Kidney (tissue), 14 donors: ENCODE measurements around the gene CPA5. TPM values are rescaled to one million over a fixed set of nuclear protein-coding genes. Genes with fewer than 3 reads are reported as not detected.

Source experiments
- DNase-seq, 5 donors: peaks; one replicate each; pipeline ENCODE4 v3.0.0-alpha.2; 2013 to 2020
- FAIRE-seq: peaks from 2 replicates; lab custom pipeline; 2012; peaks lifted over from hg19 to GRCh38; lab: Jason Lieb, UNC
- H3K27ac ChIP-seq, 2 donors: one replicate each; pipeline ENCODE4 v1.7.0; 2013; ENCODE audit warnings: low read depth in 2 of 2, low read length in 2 of 2, inconsistent platforms in 1 of 2
- H3K27me3 ChIP-seq: one replicate; pipeline ENCODE4 v1.7.1; 2013; ENCODE audit warnings: low read length, inconsistent platforms; ENCODE audit not compliant: control insufficient read depth, insufficient read depth
- H3K36me3 ChIP-seq, 3 donors: one replicate each; pipeline versions ENCODE4 v1.7.0 to v1.7.1; 2013; ENCODE audit warnings: low read length in 3 of 3, control low read depth in 1 of 3, inconsistent platforms in 1 of 3; ENCODE audit not compliant: insufficient read depth in 3 of 3, control insufficient read depth in 2 of 3
- H3K4me1 ChIP-seq, 3 donors: one replicate each; pipeline versions ENCODE4 v1.7.0 to v1.7.1; 2013; ENCODE audit warnings: low read length in 3 of 3, inconsistent platforms in 1 of 3, low read depth in 1 of 3; ENCODE audit not compliant: control insufficient read depth in 2 of 3, insufficient read depth in 2 of 3
- H3K4me3 ChIP-seq, 3 donors: one replicate each; pipeline versions ENCODE4 v1.7.0 to v1.8.1; 2013; ENCODE audit warnings: low read length in 3 of 3, control low read depth in 1 of 3, inconsistent platforms in 1 of 3
- H3K9ac ChIP-seq, 3 donors: one replicate each; pipeline versions ENCODE4 v1.7.0 to v1.7.1; 2013; ENCODE audit warnings: low read length in 3 of 3, control low read depth in 1 of 3, inconsistent platforms in 1 of 3
- H3K9me3 ChIP-seq, 3 donors: one replicate each; pipeline versions ENCODE4 v1.7.0 to v1.7.1; 2013; ENCODE audit warnings: low read length in 3 of 3, control low read depth in 1 of 3, inconsistent platforms in 1 of 3; ENCODE audit not compliant: control insufficient read depth in 2 of 3, insufficient read depth in 1 of 3
- intact Hi-C: fragments of 100-400 bp; cut with DNase I; formaldehyde crosslinking; loops from one replicate; pipeline ENCODE4 v1.11.1; 2022
- polyA plus RNA-seq: library from polyadenylated mRNA; stranded (reverse); fragments of 350-450 nt; fragmentation: Illumina TruSeq; extraction: RNeasy Lipid Tissue Mini Kit (QIAGEN cat#74804); gene quantifications from one replicate; pipeline ENCODE4 v1.2.3, GENCODE V29; 2014; ENCODE audit warnings: low read depth, low replicate concordance; ENCODE audit not compliant: insufficient read depth
- total RNA-seq: library from RNA; stranded (reverse); fragmentation: NEBNext Ultra II Directional; extraction: Animal tissue kit (Norgen Biotek cat#: 25700); gene quantifications from one replicate; pipeline ENCODE4 v1.2.1, GENCODE V29; 2021
- TF ChIP-seq, protein P1 (sequence below): IDR thresholded peaks from 3 replicates; pipeline ENCODE4 v1.5.1; 2012; ENCODE audit warnings: mild to moderate bottlenecking, moderate library complexity, borderline replicate concordance; ENCODE audit not compliant: insufficient read depth; ENCODE audit errors: extremely low read depth
- donor health status: control.
- donor health status: control.
- donor health status: control.
- donor health status: control.
- donor health status: control.
- donor health status: DM: yes; HTN: yes; CAD: no.
- donor health status: Normal renal cell carcinoma (clear cell type).

Gene CPA5
- total and polyA plus RNA-seq, 2 donors from 2014 or later: 0.54 to 1.1 TPM

- peak in 1 of 5 donors; percentile 47 for DNase-seq
- Histone ChIP-seq H3K36me3 (no peaks in the 10 kb centered on the region), H3K27me3 (no peaks in the 10 kb centered on the region), H3K27ac (no peak overlapping the region), H3K4me1 (peaks cover 0 to 2% (median 0%) of the 10 kb centered on the region in 3 donors), H3K9ac (no peak overlapping the region), H3K4me3 (no peak overlapping the region), H3K9me3 (peaks cover 0 to 4% (median 0%) of the 10 kb centered on the region in 3 donors)
- TF ChIP-seq, protein P1, sequence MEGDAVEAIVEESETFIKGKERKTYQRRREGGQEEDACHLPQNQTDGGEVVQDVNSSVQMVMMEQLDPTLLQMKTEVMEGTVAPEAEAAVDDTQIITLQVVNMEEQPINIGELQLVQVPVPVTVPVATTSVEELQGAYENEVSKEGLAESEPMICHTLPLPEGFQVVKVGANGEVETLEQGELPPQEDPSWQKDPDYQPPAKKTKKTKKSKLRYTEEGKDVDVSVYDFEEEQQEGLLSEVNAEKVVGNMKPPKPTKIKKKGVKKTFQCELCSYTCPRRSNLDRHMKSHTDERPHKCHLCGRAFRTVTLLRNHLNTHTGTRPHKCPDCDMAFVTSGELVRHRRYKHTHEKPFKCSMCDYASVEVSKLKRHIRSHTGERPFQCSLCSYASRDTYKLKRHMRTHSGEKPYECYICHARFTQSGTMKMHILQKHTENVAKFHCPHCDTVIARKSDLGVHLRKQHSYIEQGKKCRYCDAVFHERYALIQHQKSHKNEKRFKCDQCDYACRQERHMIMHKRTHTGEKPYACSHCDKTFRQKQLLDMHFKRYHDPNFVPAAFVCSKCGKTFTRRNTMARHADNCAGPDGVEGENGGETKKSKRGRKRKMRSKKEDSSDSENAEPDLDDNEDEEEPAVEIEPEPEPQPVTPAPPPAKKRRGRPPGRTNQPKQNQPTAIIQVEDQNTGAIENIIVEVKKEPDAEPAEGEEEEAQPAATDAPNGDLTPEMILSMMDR: no peak
- FAIRE-seq: no peak
- intact Hi-C loops: no loop called here
Measured at GRCh38 chr7:130380861-130381455, 36.3 kb downstream of the CPA5 start.

- Histone ChIP-seq H3K9me3 (no peaks in the 10 kb centered on the region), H3K27me3 (no peaks in the 10 kb centered on the region), H3K36me3 (no peaks in the 10 kb centered on the region), H3K9ac (no peak overlapping the region), H3K4me3 (no peak overlapping the region), H3K27ac (no peak overlapping the region), H3K4me1 (peaks cover 0 to 2% (median 0%) of the 10 kb centered on the region in 3 donors)
- DNase-seq: peak in 1 of 5 donors; percentile 44
- TF ChIP-seq, protein P1: no peak
- FAIRE-seq: no peak
- intact Hi-C loops: no loop called here
Measured at GRCh38 chr7:130381468-130382312, 37.1 kb downstream of the CPA5 start.

GRCh38 chr7:130383187-130383980 lies 38.8 kb downstream of the CPA5 start:
- Histone ChIP-seq H3K36me3 (no peaks in the 10 kb centered on the region), H3K4me3 (no peak overlapping the region), H3K27me3 (no peaks in the 10 kb centered on the region), H3K27ac (no peak overlapping the region), H3K9me3 (no peaks in the 10 kb centered on the region), H3K4me1 (peaks cover 0 to 5% (median 2%) of the 10 kb centered on the region in 3 donors), H3K9ac (no peak overlapping the region)
- intact Hi-C loops: no loop called here
- DNase-seq (no peak), FAIRE-seq (no peak)
- TF ChIP-seq, protein P1: no peak
